ENCODE data around the gene HS6ST3.
"Not testable (repeated sequence)": the region's sequence is repeated elsewhere in the genome, so short reads cannot be mapped to it uniquely, and the experiment has no call there.

The HS6ST3 gene

DNA sequence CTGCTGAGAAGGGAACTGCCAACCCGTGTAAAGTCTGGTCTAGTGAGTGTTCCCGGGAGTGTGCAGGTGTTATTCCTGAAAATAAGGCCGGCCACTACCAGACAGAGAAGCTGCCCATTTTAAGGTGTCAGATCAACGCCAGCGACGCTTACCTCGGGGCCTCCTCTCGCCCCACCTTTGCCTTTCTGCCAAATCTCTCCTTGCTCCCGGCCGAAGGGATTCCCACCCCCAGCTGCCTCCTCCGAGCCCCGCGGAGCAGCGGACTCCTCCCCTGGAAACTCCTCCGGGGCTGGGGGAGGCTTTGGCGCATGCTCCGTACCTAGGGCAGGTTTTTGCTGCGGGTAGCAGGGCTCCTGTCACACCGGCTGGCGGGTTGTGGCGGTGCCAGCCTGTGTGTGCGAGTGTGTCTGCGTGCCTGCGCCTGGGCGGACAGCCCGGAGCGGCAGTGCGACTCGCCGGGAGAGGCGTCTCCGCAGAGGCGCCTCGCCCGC lies at the start of gene HS6ST3:
TSS of gene HS6ST3 (plus strand) at position 359 of the 491 bp plus-strand sequence.
- intact Hi-C loops (cut with DNase I), result no loop called here
- DNase-seq, result peak; percentile 17 to 90 (median 76)

DNA sequence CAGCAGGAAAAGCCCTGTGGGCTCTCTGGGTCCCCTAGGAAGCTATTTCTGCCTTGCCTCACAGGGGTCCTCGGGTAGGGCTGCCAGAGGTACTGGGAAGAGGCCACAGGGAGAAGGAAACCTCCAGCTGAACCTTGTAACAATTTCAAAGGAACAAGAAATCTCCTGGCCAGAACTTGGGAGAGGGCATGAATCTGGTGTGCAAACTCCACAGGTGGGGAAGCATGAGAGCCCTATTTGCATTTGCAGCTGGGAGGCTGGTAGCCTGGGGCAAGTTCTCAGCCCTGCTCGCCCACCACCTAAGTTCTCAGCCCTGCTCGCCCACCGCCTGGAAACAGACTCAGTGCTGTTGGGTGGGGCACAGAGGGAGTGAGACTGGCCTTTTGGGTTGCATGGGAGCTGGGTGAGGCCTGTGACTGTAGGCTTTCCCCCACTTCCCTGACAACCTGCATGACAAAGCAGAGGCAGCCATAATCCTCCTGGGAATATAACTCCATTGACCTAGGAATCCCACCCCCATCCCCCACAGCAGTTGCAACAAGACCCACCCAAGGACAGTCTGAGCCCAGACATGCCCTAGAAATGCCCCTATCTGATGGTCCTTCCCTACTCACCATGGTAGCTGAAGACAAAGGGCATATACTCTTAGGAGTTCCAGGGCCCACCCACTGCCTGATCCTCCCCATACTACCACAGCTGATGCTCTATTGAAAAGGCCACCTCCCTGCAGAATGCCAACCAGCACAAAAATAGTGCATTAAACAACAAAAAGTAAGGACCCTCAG lies 48.4 kb upstream of the HS6ST3 start:
- intact Hi-C loops (cut with DNase I), result no loop called here
- no peak for DNase-seq

DNA sequence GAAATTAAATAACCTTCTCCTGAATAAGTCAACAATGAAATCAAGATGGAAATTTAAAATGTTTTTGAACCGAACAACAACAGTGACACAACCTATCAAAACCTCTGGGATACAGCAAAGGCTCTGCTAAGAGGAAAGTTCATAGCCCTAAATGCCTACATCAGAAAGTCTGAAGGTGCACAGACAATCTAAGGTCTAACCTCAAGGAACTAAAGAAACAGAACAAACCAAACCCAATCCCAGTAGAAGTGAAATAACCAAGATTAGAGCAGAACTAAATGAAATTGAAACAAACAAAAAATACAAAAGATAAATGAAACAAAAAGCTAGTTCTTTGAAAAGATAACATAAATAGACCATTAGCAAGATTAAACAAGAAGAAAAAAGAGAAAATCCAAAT lies 45.7 kb upstream of the HS6ST3 start:
- no peak for DNase-seq
- intact Hi-C loops (cut with DNase I), result no loop called here

DNA sequence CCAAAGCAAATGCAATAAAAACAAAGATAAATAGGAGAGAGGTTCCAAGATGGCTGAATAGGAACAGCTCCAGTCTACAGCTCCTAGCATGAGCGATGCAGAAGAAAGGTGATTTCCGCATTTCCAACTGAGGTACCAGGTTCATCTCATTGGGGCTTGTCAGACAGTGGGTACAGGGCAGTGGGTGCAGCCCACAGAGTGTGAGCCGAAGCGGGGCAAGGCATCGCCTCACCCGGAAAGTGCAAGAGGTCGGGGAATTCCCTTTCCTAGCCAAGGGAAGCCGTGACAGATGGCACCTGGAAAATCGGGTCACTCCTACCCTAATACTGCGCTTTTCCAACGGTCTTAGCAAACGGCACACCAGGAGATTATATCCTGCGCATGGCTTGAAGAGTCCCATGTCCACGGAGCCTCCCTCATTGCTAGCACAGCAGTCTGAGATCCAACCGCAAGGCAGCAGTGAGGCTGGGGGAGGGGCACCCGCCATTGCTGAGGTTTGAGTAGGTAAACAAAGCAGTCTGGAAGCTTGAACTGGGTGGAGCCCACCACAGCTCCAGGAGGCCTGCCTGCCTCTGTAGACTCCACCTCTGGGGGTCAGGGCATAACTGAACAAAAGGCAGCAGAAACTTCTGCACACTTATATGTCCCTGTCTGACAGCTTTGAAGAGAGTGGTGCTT lies 43.3 kb upstream of the HS6ST3 start:
- intact Hi-C loops (cut with DNase I); DNase-seq: not testable (repeated sequence)

DNA sequence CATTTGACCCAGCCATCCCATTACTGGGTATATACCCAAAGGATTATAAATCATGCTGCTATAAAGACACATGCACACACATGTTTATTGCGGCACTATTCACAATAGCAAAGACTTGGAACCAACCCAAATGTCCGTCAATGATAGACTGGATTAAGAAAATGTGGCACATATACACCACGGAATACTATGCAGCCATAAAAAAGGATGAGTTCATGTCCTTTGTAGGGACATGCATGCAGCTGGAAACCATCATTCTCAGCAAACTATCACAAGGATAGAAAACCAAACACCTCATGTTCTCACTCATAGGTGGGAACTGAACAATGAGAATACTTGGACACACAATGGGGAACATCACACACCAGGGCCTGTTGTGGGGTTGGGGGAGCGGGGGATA lies 39.0 kb upstream of the HS6ST3 start:
- DNase-seq; intact Hi-C loops (cut with DNase I): not testable (repeated sequence)

DNA sequence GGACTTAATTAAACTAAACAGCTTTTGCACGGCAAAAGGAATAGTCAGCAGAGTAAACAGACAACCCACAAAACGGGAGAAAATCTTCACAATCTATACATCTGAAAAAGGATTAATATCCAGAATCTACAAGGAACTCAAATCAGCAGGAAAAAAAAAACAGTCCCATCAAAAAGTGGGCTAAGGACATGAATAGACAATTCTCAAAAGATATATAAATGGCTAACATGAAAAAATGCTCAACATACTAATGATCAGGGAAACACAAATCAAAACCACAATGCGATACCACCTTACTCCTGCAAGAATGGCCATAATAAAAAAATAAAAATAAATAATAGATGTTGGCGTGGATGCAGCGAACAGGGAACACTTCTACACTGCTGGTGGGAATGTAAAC lies 38.4 kb upstream of the HS6ST3 start:
- DNase-seq; intact Hi-C loops (cut with DNase I): not testable (repeated sequence)

DNA sequence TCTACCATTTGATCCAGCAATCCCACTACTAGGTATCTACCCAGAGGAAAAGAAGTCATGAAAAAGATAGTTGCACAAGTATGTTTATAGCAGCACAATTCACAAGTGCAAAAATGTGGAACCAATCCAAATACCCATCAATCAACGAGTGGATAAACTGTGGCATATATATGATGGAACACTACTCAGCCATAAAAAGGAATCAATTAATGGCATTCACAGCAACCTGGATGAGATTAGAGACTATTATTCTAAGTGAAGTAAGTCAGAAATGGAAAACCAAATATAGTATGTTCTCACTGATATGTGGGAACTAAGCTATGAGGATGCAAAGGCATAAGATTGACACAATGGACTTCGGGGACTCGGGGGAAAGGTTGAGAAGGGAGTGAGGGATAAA lies 38.0 kb upstream of the HS6ST3 start:
- intact Hi-C loops (cut with DNase I); DNase-seq: not testable (repeated sequence)

DNA sequence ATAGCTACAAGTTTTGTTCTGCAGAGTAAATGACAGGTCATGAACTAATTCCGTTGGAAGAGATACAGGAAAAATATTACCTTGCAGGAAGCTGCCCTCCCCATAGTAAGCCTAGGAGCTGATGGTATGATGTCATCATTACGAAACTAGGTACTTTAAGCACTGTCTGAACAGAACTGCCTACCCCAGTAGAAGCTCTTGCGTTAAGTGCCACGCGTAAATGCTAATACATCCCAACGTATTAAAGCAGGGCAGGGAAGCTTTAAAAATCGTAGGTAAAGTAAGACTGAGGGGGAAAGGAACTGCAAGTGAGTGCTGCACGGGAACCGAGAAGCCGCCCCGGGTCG lies 37.3 kb upstream of the HS6ST3 start:
- DNase-seq, result peak in 5 of 42 donors; percentile 29 to 46 (median 31)
- intact Hi-C loops (cut with DNase I), result no loop called here

DNA sequence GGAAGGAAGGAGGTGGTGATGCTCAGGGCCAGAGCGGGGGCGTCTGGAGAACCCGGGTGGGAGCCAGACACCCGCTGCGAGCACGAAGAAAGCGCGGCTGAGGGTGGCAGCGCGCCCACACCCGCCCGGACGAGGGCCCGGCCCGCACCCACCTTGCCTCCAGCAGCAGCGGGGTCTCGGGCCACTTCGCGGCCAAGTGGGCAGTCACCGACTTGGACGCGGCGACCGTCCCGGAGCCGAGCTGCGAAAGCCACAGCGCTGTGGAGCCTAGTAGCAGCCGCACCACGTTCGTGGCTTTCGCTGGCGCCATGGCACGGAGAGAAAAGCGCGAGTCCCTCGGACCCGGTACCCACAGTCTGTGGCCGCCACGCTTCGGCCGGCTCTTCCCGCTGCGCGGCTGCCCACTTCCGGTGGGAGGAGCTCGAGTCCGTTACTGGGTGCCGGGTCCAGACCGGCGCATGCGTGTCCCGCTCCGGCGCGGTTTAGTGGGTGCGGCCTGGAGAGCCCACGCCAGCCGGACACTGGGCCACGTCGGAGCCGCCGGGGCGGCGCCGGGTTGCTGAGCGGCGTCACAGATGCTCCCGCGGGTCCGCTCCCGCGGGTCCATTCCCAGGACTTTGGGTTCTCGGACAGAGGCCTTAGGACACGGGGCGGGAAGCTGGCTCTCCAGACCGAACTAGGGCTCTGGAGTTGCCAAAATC lies 36.8 kb upstream of the HS6ST3 start, which contains the start of gene UGGT2:
TSS of gene UGGT2 (minus strand) at position 399 of the 701 bp plus-strand sequence. CDS start at position 310, 89 bp downstream.
- intact Hi-C loops (cut with DNase I), result no loop called here
- peak; percentile 76 to 95 (median 90) for DNase-seq

DNA sequence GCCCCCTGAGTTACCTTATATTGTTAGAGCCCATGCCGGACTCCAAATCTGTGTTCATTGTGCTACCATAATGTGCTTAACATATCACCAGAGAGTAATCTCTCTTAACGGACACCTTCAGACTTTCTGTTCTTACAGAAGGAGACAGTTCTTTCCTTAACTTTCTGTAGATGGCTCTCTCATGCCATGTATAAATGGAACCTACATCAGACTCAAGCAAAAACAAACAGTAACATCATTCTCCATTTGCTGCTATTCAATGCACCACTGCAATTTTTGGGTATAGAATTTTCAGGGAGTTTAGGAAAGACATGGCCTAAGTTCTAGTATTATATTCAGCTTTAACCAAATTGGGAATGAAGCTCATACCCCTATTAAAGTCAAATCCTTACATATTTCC lies 24.1 kb upstream of the HS6ST3 start:
- intact Hi-C loops (cut with DNase I), result no loop called here
- DNase-seq, result no peak

DNA sequence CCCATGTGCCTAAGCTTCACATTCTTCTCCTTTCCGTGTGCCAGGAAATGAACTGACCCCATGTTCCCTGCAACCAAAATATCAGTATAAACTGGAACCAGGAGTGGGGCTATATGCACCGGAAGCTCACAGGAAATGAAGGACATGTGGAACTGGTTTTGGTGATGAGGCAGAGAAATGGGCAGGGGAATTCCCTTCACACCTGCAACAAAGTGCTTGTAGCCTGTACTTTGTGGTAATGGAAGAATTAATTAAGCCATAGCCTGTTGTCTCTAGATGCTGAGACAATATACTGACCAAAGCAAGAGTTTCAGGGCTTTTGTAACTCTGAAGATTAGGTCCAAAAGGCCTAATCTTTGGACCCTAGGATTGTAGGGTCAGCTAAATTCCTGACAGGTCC lies 21.2 kb upstream of the HS6ST3 start:
- no peak for DNase-seq
- intact Hi-C loops (cut with DNase I), result no loop called here

DNA sequence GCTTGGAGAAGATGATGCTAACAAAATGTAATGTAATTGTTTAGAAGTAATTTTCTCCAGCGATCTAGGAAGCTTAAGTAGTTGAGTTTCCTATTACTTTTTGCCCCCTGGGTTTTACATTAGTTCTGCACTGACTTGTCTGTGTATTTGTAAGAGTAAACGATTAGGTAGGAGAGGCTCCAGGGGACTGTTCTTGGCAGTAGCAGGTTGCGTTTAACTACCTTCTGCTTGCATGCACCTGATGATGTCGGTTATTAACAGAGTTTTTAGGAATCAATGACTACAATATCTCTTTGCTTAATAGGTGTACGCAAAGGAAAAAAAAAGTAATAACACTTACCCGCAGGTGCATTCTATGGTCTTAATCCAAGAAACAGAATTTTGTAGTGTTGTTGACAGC lies 18.4 kb upstream of the HS6ST3 start:
- intact Hi-C loops (cut with DNase I), result no loop called here
- no peak for DNase-seq

DNA sequence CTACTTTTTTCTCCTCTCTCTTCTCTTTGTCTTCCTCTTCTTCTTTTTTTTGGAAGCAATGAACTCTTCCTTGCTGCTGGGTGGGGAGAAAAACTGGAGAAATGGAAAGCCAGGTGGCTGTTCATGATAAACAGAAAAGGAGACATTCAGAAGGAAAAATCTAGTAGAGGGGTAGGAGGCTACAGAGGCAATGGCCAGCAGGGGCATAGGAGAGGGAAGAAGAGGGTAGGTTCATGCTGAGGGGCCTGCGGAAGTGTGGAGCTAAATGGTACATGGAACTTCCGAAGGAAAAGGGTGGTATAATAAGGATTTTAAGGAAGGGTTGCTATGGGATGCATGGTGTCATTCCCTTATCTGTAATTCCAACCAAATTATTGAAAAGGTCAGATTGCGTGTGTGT lies 17.5 kb upstream of the HS6ST3 start:
- no peak for DNase-seq
- intact Hi-C loops (cut with DNase I), result no loop called here

DNA sequence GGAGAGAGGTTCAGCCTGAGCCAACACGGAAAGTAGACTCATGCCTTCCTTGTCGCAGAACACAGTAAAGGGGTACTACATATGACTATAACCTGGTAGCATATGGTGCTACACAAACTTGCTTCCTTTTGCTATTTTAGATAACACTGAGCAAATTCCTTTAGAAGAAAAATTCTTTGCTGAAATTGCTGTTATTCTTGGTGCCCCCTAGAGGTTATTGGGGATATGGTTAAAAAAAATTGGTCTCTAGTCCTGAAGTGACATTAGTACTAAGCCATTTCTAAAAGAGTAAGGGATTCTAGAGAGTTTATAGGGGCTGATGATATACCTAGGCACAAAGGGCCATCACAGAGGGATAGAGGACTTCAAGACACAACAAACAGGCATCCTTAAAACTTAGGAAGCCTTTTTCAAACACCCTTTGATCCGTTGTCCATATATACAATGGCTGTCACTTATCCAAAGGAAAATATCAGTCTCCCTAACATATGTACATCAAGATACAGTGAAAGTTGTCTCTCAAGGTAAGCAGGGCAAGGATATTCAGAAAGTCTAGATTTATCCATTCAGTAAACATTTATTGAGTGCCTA lies 13.9 kb upstream of the HS6ST3 start:
- intact Hi-C loops (cut with DNase I), result no loop called here
- DNase-seq, result no peak

DNA sequence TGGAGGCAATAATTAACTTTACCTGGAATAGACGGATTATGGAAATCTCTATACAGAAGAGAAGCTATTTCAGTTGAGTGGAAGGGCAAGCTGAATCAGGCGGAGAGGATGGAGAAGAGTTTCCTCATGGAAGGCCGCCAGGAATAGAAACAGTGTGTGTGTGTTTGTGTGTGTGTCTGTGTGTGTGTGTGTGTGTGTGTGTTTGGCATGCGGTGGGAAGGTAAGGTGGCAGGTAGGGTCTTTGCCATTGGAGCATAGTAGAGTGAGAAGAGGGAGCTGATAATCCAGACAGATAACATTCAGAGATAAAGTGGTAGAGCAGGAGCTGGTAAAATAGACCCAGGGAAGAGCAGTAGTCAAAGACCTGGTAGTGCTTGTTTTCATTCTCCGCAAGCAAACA lies 9.2 kb upstream of the HS6ST3 start:
- intact Hi-C loops (cut with DNase I), result no loop called here

DNA sequence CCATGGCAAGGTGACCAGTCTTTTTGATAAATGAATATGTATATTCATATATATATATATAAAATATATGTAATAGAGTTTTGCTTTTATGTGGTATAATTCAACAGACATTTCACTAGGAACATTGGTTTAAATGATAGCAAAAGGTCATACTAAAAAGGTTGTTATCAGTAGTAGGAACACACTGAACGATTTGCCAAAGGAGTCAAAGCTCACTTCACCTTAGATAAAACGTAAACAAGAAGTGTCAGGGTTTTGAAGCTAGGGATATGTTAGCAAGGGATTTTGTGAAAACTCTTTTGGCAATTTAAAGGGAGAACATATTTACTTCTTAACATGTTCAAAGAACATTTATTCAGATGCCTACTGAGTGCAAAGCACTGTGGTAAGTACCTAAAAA lies 8.0 kb upstream of the HS6ST3 start:
- intact Hi-C loops (cut with DNase I), result no loop called here
- no peak for DNase-seq

More for the DNA sequence above, 9.2 kb upstream of the HS6ST3 start:
- DNase-seq, result no peak

DNA sequence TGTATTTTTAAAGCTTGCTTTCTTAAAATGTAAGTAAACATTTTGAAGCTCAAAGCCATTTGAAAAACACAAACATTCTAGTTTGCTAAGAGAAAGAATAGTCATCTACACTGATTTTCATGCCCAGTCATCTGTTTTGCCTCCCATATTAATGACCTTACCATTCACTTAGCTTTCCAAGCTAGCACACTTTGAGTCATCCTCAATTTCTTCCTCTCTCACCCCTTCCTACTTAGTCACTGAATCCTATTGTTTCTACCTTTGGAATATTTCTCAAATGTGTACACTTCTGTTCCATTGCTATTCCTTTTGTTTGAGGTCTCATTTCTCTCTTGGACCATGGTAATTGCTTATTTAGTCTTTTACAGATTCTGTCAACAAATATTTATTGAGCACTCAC lies 7.3 kb upstream of the HS6ST3 start:
- no peak for DNase-seq
- intact Hi-C loops (cut with DNase I), result no loop called here

DNA sequence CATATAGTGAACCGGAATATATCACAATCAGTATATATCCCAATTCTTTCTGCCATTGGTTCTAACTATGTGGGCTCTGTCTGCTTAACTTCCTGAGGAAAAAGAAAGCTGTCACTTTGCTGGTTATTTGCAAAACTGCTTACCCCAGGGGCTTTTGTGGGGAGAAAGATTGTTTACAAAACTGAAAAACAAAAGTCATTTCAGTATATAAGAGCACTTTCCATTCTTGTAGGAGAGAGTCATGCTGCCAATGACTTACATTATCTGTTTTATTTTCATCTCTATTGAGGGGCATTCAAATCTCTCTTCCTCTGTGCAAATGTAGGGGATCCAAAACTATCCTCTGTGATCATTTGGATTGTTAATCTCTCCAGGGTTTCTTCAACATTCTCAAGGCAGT lies 3.2 kb upstream of the HS6ST3 start:
- intact Hi-C loops (cut with DNase I), result no loop called here
- DNase-seq, result no peak

DNA sequence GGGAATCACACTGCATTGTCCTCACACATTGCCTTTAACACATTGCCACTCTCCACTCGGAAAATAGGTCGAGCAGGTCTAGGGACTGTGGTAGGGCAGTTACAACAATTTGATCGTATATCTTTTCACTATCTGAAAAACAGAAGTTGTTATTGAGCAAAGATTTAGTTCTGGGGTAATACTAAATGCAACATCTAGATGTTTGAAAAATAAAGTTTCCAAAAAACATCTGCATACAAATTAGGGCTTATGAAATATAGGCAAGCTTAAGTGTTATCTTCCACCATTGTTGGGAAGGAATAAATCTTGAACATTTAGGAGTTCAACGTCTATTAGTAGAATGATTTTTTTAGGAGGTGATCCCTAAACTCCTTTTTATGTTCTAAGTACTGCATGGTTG lies 768 bp upstream of the HS6ST3 start:
- no peak for DNase-seq
- intact Hi-C loops (cut with DNase I), result no loop called here

Measured in head of caudate nucleus (tissue), 42 donors.